GM18858 (cell line): ENCODE results near the gene STMN3.
"Not testable (repeated sequence)": the region's sequence is repeated elsewhere in the genome, so short reads cannot be mapped to it uniquely, and the experiment has no call there.

ENCODE experiments used
- ATAC-seq: cut with Tn5 transposase; IDR thresholded peaks from one replicate; pipeline ENCODE4 v1.9.1; 2021; ENCODE audit not compliant: unreplicated experiment

STMN3 gene

DNA sequence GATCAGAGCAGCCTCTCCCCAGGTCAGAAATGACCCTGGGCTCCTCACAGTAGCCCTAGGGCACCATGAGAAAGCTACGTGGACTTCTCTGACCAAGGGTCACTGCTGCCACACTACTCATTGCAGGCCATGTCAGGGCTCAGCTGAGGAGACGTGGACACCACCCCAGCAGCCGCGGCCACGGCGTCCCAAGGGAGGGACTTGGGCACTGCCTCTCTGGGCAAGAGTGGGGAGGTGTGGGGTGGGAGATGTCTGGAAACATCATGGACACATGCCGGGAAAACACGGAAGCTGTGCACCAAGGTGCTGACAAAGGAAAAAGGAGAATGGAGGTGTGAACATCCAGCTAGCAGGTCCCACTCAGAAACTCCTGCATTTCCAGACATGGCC, 35.4 kb downstream of the STMN3 start:
- ATAC-seq: no peak

DNA sequence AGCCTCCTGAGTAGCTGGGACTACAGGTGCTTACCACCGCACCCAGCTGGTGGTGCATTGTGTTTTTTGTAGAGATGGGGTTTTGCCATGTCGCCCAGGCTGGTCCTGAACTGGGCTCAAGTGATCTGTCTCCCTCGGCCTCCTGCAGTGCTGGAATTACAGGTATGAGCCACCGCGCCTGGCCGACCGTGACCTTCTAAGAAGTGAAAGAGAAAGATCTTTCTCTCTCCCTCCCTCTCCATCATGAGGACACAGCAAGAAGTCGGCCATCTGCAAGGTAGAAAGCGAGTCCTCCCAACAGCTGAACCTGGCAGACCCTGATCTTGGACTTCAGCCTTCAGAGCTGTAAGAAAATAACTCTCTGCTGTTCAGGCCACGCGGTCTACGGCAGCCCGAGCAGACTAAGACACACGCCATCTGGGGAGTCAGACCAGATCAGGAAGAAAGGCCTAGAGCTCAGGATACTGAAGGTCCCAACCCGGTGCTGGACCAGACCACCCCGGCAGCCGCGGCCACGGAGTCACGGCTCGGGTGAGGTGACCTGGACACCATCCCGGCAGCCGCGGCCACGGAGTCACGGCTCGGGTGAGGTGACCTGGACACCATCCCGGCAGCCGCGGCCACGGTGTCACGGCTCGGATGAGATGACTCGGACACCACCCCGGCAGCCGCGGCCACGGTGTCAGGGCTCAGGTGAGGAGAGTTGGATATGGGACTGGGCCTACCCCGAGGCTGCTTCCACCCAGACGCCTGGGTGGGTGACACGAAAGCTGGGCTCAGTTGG, 35.9 kb downstream of the STMN3 start:
- ATAC-seq: no peak

DNA sequence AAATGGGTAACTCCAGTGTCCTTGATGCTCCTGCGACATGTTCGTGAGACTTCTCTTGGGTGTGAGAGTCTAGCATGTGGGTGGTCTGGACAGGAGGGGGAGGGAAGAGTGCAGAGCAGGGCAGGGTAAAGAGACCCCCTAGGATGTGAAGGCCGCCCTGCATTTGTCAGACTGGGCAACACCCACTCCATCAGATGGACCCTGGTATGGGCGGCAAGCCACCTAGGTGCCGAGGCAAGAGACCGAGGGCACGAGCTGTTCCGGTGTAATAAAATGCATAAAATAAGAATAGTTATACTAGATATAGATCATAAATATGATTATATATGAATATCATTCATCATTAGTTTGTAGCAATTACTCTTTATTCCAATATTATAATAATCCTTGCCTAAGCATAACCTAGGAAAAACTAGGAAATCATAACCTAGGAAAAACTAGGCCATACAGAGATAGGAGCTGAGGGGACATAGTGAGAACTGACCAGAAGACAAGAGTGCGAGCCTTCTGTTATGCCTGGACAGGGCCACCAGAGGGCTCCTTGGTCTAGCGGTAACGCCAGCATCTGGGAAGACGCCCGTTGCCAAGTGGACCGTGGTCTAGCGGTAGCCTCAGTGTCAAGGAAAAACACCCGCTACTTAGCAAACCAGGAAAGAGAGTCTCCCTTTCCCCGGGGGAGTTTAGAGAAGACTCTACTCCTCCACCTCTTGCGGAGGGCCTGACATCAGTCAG, 39.2 kb downstream of the STMN3 start:
- ATAC-seq: not testable (repeated sequence)

DNA sequence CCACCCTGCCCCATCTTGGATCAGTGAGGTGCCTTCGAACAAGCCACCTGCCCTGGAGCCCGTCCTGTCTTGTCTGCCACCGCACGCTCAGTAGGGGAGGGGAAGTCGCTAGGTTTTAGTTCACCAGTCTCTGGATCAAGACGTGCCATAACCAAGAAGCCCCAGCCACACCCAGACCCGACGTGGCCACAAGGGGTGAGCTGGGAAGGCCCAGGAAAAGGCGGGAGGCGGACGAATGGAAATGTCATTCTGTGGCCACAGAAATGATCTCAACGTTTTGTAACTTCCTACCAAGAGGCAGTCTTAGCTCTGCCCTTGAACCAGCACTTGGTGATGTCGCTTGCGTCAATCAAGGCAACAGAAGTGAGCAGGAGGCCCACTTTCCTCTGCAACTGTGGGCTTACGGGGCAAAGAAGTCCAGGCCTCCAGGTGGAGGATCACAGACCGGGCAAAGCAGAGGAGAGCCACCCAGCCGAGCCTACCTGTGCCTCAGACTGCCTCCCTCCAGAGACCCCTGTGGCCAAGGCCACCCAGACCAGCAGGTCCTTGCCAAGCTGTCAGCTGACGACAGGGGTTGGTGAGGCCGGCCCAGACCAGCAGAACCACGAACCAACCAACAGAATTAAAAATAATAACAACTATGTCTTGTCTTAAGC, 40.8 kb downstream of the STMN3 start:
- ATAC-seq: no peak

DNA sequence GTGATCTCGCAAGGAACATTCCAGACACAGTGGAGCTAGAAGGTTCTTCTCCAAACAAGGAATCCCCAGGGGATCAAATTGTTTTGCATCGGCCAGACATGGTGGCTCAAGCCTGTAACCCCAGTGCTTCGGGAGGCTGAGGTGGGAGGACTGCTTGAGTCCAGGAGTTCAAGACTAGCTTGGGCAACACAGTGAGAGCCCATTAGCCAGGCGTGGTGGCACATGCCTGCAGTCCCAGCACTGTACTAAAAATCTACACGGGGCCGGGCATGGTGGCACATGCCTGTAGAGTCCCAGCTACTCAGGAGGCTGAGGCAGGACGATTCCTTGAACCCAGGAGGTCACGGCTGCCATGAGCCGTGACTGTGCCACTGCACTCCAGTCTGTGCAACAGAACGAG, 41.6 kb downstream of the STMN3 start:
- ATAC-seq: no peak

DNA sequence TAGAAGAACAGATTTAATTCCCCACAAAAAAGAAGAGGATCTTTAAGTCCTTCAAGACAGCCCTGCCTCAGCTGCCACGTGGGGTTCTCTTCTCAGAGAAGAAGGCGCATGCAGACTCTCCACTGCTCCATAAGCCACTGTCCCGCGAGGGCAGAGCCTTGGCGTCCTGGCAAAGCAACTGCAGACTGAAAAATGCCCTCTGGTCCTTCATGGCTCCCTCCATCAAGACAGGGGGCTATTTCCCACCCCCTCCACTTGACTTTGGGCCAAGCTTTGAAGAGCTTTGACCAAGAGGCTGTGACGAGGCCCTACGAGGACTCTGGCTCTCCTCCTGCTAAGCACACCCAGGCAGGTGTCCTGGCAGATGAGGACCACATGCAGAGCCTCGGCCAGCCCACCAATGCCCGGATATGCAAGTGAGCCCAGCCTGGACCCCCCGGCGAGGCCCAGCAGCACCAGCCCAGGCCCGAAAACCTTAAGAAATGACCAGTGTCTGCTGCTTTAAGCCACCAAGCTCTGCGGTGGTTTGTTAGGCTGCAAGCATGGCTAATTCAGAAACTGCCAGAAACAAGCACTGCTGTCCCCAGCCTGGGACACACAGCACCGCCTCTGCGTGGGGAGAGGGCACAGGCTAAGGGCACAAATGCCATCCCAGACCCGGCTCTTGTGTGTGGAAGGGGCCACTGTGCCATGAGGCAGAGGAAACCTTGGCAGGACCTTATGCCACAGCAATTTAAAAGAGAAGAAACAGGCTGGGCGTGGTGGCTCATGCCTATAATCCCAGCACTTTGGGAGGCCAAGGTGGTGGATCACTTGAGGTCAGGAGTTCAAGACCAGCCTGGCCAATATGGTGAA, 42.4 kb downstream of the STMN3 start:
- ATAC-seq: no peak

DNA sequence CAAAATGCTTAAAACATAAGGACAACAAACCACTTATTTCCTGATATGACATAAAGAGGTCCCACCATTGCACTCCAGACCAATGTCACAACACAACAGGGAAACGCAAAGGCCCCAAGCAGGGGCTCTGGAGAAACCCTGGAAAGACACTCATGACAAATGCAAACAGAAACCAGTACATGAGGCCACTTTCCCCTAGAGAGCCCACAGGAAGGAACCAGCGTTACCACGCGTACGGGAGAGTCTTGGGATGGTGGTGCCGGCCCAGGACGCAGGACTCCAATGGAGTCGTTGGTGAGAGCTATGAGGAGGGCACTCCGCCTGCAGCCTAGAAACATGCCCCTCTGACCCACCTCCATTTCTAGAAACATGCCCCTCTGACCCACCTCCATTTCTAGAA, 46.5 kb downstream of the STMN3 start:
- no peak for ATAC-seq

DNA sequence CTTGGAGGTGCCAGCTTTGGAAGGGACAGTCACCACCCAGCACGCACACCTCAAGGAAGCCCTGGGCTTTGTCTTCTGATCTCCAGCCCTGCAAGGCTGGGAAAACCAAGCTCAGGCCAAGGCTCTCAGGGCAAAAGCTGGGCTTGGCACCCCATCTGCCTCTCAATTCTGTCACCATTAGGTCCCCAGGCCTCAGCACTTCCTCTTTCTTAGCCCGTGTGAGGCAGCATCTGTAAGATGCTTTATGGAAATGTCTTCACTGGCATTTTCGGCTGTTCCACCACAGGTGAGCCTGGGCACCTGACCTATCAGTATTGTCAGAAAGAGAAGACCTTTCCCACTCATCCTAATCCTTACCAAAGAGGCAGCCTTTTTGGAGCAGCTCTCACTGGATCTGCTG, 50.9 kb downstream of the STMN3 start:
- ATAC-seq: no peak

DNA sequence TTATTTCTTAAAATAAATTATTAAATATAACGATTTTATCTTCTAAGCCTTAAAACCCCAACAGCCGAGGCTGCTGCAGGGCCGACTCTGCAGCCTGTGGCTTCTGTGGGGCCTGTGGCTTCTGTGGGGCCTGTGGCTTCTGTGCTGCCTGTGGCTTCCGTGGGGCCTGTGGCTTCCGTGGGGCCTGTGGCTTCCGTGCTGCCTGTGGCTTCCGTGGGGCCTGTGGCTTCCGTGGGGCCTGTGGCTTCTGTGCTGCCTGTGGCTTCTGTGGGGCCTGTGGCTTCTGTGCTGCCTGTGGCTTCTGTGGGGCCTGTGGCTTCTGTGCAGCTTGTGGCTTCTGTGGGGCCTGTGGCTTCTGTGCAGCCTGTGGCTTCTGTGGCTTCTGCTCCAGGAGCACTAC, 51.5 kb downstream of the STMN3 start:
- ATAC-seq: not testable (repeated sequence)

DNA sequence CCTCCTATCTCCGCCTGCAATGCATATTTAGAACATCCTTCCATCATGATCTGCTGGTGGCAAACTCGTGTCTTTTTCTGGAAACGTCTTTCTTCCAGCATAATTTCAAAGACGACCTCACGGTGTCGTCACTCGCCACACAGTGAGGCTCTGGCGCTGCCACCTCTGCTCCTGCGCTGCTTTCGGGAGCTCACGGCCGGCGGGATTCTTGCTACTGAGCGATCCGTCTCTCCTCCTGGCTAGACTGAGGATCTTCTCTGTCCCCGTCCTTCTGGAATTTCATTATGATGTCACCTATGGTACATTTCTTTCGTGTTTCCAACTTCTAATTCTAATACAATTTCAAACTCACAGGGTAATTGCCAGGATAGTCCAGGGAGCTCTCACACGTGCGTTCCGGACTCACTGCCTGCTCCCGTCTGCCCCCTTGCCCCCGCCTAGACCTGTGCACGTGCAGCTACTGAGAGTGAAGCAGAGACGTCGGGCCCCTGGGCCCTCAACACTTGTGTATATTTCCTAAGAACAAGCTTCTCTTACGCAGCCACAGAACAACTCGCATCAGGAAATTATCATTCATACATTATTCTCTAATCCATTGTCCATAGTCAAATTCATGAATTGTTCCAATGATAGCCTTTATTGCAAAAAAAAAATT, 53.7 kb downstream of the STMN3 start:
- no peak for ATAC-seq

DNA sequence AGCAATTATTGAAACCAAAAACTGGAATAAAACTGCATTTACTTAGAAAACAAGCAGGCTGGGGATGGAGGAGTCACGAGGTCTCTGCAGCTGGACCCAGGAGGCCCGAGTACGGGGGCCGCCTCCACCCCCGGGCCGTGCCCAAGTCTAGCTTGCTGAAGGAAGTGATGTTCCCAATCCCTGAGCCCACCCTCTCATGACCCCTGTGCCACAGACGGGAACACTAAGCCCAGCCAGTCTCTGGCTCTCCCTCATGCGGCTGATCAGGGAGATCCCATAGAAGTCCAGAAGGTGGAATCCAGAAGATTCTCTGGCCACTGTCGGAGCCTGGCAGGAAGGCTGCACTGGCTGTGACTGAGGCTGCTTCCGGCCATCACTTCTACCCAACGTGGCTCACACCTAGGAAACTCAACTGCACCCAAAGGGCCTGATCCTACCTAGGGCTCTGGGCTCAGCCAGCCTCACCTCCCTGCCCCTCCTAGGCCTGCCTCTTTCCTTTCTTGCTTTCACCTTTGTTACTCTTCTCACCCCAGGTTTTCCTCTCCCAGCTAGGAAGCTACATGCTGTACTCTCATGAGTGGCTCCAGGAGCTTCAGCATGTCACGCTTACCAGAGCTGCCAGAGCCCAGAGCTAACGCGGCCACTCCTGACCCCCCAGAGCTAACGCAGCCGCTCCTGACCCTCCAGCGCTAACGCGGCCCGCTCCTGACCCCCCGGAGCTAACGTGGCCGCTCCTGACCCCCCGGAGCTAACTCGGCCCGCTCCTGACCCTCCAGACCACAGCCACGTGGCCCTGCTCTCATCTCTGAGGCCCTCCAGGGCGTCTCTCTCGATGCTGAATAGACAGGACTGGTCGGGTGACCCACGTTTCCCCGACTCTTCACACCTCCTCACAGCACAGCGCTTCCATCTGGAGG, 54.5 kb downstream of the STMN3 start:
- ATAC-seq: no peak

DNA sequence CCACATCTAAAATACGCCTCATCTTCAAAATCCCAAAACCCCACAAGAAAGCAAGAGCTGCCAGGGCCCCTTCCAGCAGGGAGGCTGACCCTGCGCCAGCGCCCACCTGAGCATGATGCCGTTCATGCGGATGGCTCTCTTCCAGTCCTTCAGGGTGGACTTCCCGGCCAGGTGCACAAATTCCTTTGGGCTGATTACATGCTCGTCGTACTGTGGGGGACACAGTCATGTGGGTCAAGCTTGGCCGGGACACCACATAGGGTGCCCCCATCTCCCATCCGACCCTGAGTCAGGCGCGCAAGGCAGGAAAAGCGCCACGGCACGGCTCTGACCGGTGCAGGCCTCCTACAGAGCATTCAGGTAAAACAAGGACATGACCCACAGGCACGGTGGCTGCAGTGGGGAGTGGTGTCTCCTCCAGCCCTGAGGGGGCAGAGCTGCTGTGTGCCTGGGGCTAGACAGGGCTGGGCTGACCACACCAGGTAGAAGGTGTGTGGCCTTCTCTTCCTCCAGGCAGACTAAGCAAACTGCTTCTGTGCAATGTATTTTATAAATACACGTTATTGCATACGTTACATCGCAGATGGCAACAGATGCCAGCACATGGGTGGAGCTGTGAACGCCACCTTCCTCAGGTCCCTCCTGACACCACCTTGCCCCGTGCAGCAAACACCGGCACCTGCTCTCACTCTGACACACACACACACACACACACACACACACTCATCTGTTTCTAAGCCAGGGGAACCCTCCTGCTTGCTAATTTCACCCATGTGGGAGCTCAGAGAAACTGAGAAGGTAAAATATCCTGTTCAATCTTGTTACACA, 55.4 kb downstream of the STMN3 start:
- no peak for ATAC-seq

DNA sequence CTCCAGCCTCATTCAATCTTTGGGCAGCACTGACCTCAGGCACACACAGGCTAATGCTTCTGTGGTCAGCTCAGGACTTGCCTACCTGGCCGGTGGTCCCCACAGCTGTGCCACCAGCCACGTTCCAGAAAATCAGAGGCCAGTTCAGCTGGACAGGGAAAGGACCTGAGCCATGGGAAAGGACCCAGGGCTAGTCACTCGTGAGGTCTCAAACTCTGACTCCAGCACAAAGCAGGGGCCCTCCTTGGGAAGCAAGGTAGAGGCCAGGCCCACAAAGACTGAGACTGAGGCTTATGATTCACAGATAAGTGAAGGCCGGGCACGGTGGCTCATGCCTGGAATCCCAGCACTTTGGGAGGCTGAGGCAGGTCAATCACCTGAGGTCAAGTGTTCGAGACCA, 56.8 kb downstream of the STMN3 start:
- no peak for ATAC-seq

DNA sequence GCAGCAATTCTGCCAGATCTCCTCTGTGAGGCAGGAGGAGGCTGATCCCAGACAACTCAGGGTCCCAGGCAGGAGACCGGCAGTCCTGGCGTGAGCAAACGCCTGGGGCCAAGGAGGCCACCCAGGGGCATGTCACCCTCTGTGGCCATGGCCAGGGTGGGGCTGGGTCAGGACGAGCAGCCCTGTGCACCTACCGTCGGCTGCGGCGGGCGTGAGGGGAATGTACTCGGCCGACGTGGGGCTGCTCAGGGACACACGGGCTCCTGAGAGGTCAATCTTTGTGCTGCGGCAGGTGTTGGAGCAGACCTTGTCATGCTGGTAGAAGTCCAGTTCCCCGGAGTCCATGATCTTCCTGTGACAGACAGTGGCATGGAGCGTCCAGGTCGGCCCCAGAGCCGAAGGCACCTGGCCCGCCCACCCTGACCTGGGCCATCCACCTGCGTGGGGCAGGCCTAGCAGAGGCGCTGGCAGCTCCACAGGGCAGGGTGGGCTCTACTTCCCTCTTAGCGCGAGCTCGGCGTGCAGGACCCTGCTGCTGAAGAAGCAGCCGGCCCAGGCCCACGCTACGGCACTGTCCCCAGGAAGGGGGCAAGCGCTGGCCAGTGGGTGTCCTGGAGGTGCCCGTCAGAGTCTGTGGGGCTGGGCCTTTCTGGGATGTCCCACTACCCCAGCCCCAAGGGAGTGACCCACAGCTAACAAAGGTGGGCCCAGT, 57.7 kb downstream of the STMN3 start:
- ATAC-seq: no peak

DNA sequence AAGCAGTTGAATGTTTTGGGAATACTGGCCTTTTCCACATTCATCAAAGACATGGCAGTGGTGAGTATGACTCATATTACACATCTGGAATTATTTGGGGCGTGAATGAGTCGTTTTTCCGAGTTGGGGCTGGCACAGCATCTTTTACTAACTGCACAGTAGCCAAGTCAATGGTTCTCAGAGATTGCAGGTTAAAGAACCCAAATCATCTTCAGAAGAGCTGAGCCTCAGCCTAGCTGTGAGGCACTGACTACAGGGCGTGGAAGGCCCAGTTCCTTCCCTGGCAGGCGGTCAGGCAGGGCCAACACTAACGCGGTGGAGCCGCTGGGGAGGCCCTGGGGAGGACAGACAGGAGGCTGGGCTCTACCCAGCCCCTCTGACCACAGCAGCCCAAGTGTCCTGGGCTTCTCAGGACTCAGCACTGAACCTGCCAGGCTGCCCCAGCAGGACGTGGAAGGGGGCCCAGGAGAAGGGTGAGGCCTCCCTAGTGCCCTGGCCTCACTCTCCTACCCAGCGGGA, 59.1 kb downstream of the STMN3 start:
- no peak for ATAC-seq

DNA sequence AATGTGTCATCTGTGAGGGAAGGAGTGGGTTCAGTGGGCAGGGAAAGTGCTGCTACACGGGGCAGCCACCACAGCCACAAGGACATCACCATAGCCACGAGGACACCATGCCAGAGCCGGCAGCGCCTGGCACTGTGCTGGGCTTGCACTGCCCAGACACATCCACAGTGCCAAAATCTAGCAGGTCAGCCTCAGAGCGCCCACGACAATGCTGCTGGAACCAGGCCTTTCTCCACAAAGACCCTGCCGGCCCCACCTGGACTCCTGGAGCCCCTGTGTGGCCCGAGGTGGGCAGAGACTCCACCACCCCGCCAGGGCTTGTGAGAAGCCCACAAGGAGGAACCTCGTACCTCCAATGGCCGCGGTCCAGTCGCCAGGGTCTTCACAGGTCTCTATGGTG, 60.6 kb downstream of the STMN3 start:
- no peak for ATAC-seq

DNA sequence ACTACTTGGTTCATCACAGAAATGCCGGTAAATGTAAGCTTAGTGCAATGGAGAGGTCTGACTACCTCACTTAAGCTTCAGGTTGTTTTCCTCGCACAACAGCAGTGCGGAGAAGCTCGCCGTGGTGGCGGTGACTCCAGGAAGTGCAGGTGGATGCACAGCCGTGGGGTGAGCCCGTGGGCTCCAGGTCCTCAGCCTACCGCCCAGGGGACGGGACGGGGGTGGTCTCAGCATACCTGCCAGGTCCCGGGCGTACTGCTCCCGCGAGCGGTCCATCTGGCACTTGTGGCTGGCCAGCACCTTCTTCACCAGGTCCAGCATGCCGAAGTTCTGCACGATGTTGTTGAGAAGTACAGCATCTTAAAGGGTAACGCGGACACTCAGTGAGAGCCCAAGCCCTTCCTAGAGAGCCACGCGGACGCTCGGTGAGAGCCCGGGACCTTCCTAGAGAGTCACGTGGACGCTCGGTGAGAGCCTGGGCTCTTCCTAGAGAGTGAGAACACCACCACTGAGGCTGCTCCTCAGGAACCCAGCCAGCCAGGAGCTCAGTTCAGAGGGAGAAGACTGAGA, 61.4 kb downstream of the STMN3 start:
- ATAC-seq: no peak

DNA sequence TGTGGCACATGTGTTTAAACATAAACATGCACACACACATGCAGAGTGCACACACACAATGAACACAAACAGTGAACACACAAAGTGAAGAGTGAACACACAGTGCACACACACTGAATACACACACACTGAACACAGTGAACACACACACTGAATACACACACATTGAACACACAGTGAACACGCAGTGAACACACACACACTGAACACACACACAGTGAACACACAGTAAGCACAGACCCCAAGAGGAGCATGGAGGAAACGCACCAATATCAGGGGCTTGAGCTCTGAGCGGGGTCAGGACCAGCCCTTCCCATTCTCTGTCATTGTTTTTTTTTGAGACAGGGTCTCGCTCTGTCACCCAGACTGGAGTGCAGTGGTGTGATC, 62.1 kb downstream of the STMN3 start:
- ATAC-seq: no peak
